GM23338 (cell line): ENCODE results near the gene H1-8. TPM values are rescaled to one million over a fixed set of nuclear protein-coding genes. Genes with fewer than 3 reads are reported as not detected.

ENCODE experiments used
- CTCF ChIP-seq, 2 experiments: fragments of 200-600 bp in 1 of 2; sonication (generic) in 1 of 2; conservative IDR thresholded peaks; 2 replicates each; pipeline versions ENCODE4 v1.5.1 to v1.6.1; 2016 to 2017; ENCODE audit warnings: antibody characterized with exemption in 2 of 2, low read depth in 2 of 2, mild to moderate bottlenecking in 2 of 2, moderate library complexity in 1 of 2
- EZH2 ChIP-seq: fragments of 200-600 bp; sonication (generic); IDR thresholded peaks from one replicate; pipeline ENCODE4 v1.8.0; 2017; ENCODE audit warnings: antibody characterized with exemption, mild to moderate bottlenecking, low read depth; ENCODE audit not compliant: unreplicated experiment
- NANOG ChIP-seq: IDR thresholded peaks from 2 replicates; pipeline ENCODE4 v1.6.1; 2016; ENCODE audit warnings: antibody characterized with exemption, borderline replicate concordance
- POLR2AphosphoS5 ChIP-seq: IDR thresholded peaks from 2 replicates; pipeline ENCODE4 v1.6.1; 2016; ENCODE audit warnings: antibody characterized with exemption, low read depth
- REST ChIP-seq: IDR thresholded peaks from one replicate; pipeline ENCODE4 v1.6.1; 2018; ENCODE audit warnings: antibody characterized with exemption; ENCODE audit not compliant: unreplicated experiment
- ZNF114 ChIP-seq: fragments of 250-450 bp; sonication (Bioruptor Pico); IDR thresholded peaks from 2 replicates; pipeline ENCODE4 v1.5.0; 2020; ENCODE audit warnings: mild to moderate bottlenecking, moderate library complexity
- ZNF462 ChIP-seq: fragments of 250-450 bp; sonication (Bioruptor Pico); IDR thresholded peaks from 2 replicates; pipeline ENCODE4 v1.5.0; 2020; ENCODE audit warnings: mild to moderate bottlenecking, moderate library complexity
- polyA plus RNA-seq: library from polyadenylated mRNA; unstranded; fragments of >200 nt; fragmentation: Nextera tagmentation; extraction: Ambion mirVana; gene quantifications from 2 replicates; pipeline ENCODE4 v1.2.1, GENCODE V29; 2016
- total RNA-seq: library from RNA; depleted of rRNA; stranded (reverse); fragments of >200 nt; shearing (Covaris generic); gene quantifications from 2 replicates; pipeline ENCODE4 v1.2.3, GENCODE V29; 2014

Gene H1-8
- total and polyA plus RNA-seq, 2 experiments from 2014 or later = not detected

GRCh38 chr3:129594409-129594808 lies 51.4 kb downstream of the H1-8 start (continued):
- TF ChIP-seq ZNF462 (CRISPR knock-in tag) (no peak), NANOG (no peak), ZNF114 (no peak), REST (no peak), EZH2 (no peak), CTCF (conservative IDR thresholded peaks at IDR 0.05; ENCODE audit: low read depth in 2 of 2) (no peak), POLR2AphosphoS5 (no peak)
